H9 (cell line): ENCODE measurements around the gene WNT3A. TPM values are rescaled to one million over a fixed set of nuclear protein-coding genes. Genes with fewer than 3 reads are reported as not detected.

Experiments used
- DNase-seq: peaks from one replicate; pipeline ENCODE4 v3.0.0-alpha.2; 2017
- H2AFZ ChIP-seq: one replicate; pipeline ENCODE4 v1.6.1; 2013; ENCODE audit warnings: mild to moderate bottlenecking, low read length, control low read depth, moderate library complexity
- H2AK5ac ChIP-seq: 2 replicates; pipeline ENCODE4 v1.6.1; 2013; ENCODE audit warnings: low read length, control low read depth, mixed read lengths; ENCODE audit not compliant: insufficient read length
- H2BK120ac ChIP-seq: one replicate; pipeline ENCODE4 v1.6.1; 2013; ENCODE audit warnings: low read depth, mild to moderate bottlenecking, low read length, control low read depth, inconsistent platforms; ENCODE audit not compliant: poor library complexity, severe bottlenecking
- H2BK12ac ChIP-seq: 2 replicates; pipeline ENCODE4 v1.6.1; 2013; ENCODE audit warnings: low read length, control low read depth, mixed read lengths, low read depth; ENCODE audit not compliant: insufficient read length
- H2BK15ac ChIP-seq: 2 replicates; pipeline ENCODE4 v1.6.1; 2013; ENCODE audit warnings: low read depth, low read length, control low read depth
- H2BK20ac ChIP-seq: one replicate; pipeline ENCODE4 v1.6.1; 2013; ENCODE audit warnings: low read depth, mild to moderate bottlenecking, low read length, control low read depth, inconsistent platforms; ENCODE audit not compliant: poor library complexity, severe bottlenecking
- H2BK5ac ChIP-seq: 2 replicates; pipeline ENCODE4 v1.6.1; 2013; ENCODE audit warnings: low read length, control low read depth, mixed read lengths; ENCODE audit not compliant: insufficient read length
- H3K14ac ChIP-seq: 2 replicates; pipeline ENCODE4 v1.6.1; 2013; ENCODE audit warnings: low read length, control low read depth; ENCODE audit not compliant: insufficient read depth
- H3K18ac ChIP-seq: 2 replicates; pipeline ENCODE4 v1.6.1; 2013; ENCODE audit warnings: low read depth, mild to moderate bottlenecking, mixed read lengths, low read length, control low read depth; ENCODE audit not compliant: insufficient read length
- H3K23ac ChIP-seq: 2 replicates; pipeline ENCODE4 v1.6.1; 2013; ENCODE audit warnings: low read length, control low read depth, mixed read lengths, low read depth; ENCODE audit not compliant: insufficient read length
- H3K23me2 ChIP-seq: 2 replicates; pipeline ENCODE4 v1.6.1; 2013; ENCODE audit warnings: low read depth, mild to moderate bottlenecking, mixed read lengths, low read length, control low read depth; ENCODE audit not compliant: insufficient read length, poor library complexity, severe bottlenecking
- H3K27ac ChIP-seq: 2 replicates; pipeline ENCODE4 v1.5.1; 2013; ENCODE audit warnings: low read length, control low read depth, mixed read lengths, low read depth; ENCODE audit not compliant: insufficient read length
- H3K27me3 ChIP-seq: 2 replicates; pipeline ENCODE4 v1.6.1; 2013; ENCODE audit warnings: low read length, control low read depth, inconsistent platforms; ENCODE audit not compliant: insufficient read depth
- H3K4ac ChIP-seq: 2 replicates; pipeline ENCODE4 v1.6.1; 2013; ENCODE audit warnings: low read depth, mild to moderate bottlenecking, control low read depth, inconsistent platforms, low read length, moderate library complexity
- H3K4me1 ChIP-seq: 2 replicates; pipeline ENCODE4 v1.6.1; 2013; ENCODE audit warnings: low read length, control low read depth, inconsistent platforms; ENCODE audit not compliant: insufficient read depth
- H3K4me2 ChIP-seq: 2 replicates; pipeline ENCODE4 v1.6.1; 2013; ENCODE audit warnings: low read length, control low read depth, mixed read lengths; ENCODE audit not compliant: insufficient read length, insufficient read depth
- H3K56ac ChIP-seq: 2 replicates; pipeline ENCODE4 v1.6.1; 2013; ENCODE audit warnings: low read depth, mild to moderate bottlenecking, mixed read lengths, low read length, control low read depth; ENCODE audit not compliant: insufficient read length
- H3K79me1 ChIP-seq: 2 replicates; pipeline ENCODE4 v1.6.1; 2013; ENCODE audit warnings: low read depth, mild to moderate bottlenecking, moderate library complexity, low read length, control low read depth, inconsistent platforms; ENCODE audit not compliant: insufficient read depth, poor library complexity, severe bottlenecking
- H3K79me2 ChIP-seq: 2 replicates; pipeline ENCODE4 v1.6.1; 2013; ENCODE audit warnings: low read length, control low read depth, inconsistent platforms; ENCODE audit not compliant: insufficient read depth
- H3K9ac ChIP-seq: 2 replicates; pipeline ENCODE4 v1.6.1; 2013; ENCODE audit warnings: low read length, control low read depth, mixed read lengths; ENCODE audit not compliant: insufficient read length; ENCODE audit errors: extremely low read depth
- H3K9me3 ChIP-seq: one replicate; pipeline ENCODE4 v1.6.1; 2013; ENCODE audit warnings: low read depth, low read length, inconsistent platforms; ENCODE audit not compliant: control insufficient read depth
- H3T11ph ChIP-seq: one replicate; pipeline ENCODE4 v1.6.1; 2013; ENCODE audit warnings: mild to moderate bottlenecking, low read length, control low read depth, inconsistent platforms
- H4K20me1 ChIP-seq: one replicate; pipeline ENCODE4 v1.6.1; 2013; ENCODE audit not compliant: control insufficient read depth, insufficient read length, insufficient read depth
- H4K5ac ChIP-seq: 2 replicates; pipeline ENCODE4 v1.6.1; 2013; ENCODE audit warnings: low read depth, mild to moderate bottlenecking, mixed read lengths, low read length, control low read depth; ENCODE audit not compliant: insufficient read length
- H4K8ac ChIP-seq: replicated peaks from 2 replicates; pipeline ENCODE4 v1.6.1; 2013; ENCODE audit warnings: low read length, control low read depth, mixed read lengths, low read depth; ENCODE audit not compliant: insufficient read length
- H4K91ac ChIP-seq: 2 replicates; pipeline ENCODE4 v1.6.1; 2013; ENCODE audit warnings: low read depth, mild to moderate bottlenecking, moderate library complexity, mixed read lengths, low read length, control low read depth; ENCODE audit not compliant: insufficient read length
- H3K27ac Mint-ChIP-seq, 3 experiments: 2 replicates in 2 of 3; 3 replicates in 1 of 3; pipeline ENCODE4 v1.8.0; 2020 to 2021; ENCODE audit warnings: mixed read lengths in 3 of 3, mild to moderate bottlenecking in 1 of 3, moderate library complexity in 1 of 3
- H3K27me3 Mint-ChIP-seq: 2 replicates; pipeline ENCODE4 v1.8.0; 2021; ENCODE audit warnings: low read depth, mild to moderate bottlenecking, moderate library complexity, mixed read lengths
- H3K36me3 Mint-ChIP-seq, 3 experiments: 2 replicates in 2 of 3; 3 replicates in 1 of 3; pipeline ENCODE4 v1.8.0; 2020 to 2021; ENCODE audit warnings: low read depth in 3 of 3, mixed read lengths in 3 of 3; ENCODE audit not compliant: insufficient read depth in 1 of 3
- H3K4me1 Mint-ChIP-seq, 2 experiments: 2 replicates each; pipeline ENCODE4 v1.8.0; 2020; ENCODE audit warnings: mixed read lengths in 2 of 2
- H3K4me3 Mint-ChIP-seq, 2 experiments: 2 replicates in 1 of 2; 3 replicates in 1 of 2; pipeline ENCODE4 v1.8.0; 2020 to 2021; ENCODE audit warnings: mild to moderate bottlenecking in 2 of 2, mixed read lengths in 2 of 2, moderate library complexity in 1 of 2
- H3K9me3 Mint-ChIP-seq, 2 experiments: 2 replicates in 1 of 2; 3 replicates in 1 of 2; pipeline ENCODE4 v1.8.0; 2020; ENCODE audit warnings: mild to moderate bottlenecking in 2 of 2, mixed read lengths in 2 of 2, moderate library complexity in 1 of 2
- WGBS: extraction: QIAGEN DNeasy Blood & Tissue Kit; methylation state at CpG from one replicate; pipeline ENCODE4 v1.1.7; 2013; ENCODE audit warnings: missing lambda C conversion rate, low lambda C conversion rate, mixed read lengths; ENCODE audit not compliant: insufficient read length; ENCODE audit errors: extremely low coverage; 5-methylcytosine and 5-hydroxymethylcytosine counted together
- total RNA-seq: library from RNA; stranded (reverse); gene quantifications from 2 replicates; pipeline ENCODE4 v1.2.1, GENCODE V29; 2021
- TF ChIP-seq, protein P1 (sequence below): fragments of 200-600 bp; sonication (generic); conservative IDR thresholded peaks from 3 replicates; pipeline ENCODE4 v1.8.0; 2021; ENCODE audit warnings: antibody characterized with exemption, mild to moderate bottlenecking

The WNT3A gene
- total RNA-seq, 1 experiment from 2014 or later: 0.17 TPM

DNA sequence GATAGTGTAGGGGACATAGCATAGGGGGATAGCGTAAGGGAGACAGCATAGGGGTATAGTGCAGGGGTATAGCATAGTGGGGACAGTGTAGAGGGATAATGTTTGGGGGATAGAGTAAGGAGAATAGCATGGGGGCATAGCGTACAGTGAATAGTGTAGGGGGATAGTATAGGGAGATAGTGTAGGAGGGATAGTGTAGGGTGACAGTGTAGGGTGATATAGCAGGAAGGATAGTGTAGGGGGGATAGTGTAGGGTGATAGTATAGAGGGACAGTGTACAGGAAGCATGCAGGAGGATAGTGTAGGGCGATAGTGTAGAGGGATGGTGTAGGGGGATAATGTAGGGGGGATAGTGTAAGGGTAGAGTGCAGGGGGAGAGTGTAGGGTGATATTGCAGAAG, 64.1 kb downstream of the WNT3A start:
- H3K4ac ChIP-seq: no peak overlapping the region
- no peak overlapping the region for H4K8ac ChIP-seq
- peaks cover 0 to 12% of the 10 kb centered on the region in 2 experiments; a peak in 3 of 4 replicates for H3K4me1 Mint-ChIP-seq
- H3K14ac ChIP-seq: no peak overlapping the region
- no peaks in the 10 kb centered on the region for H3K79me1 ChIP-seq
- no peak overlapping the region for H2BK12ac ChIP-seq
- H3K4me1 ChIP-seq: no peaks in the 10 kb centered on the region
- no peak overlapping the region for H2AK5ac ChIP-seq
- H3K36me3 Mint-ChIP-seq: no peaks in the 10 kb centered on the region
- no peaks in the 10 kb centered on the region for H3K9me3 Mint-ChIP-seq
- H3K27me3 Mint-ChIP-seq: peaks cover 76% of the 10 kb centered on the region
- 100% methylated on average over 2 of the region's 3 CpGs for WGBS
- no peaks in the 10 kb centered on the region for H4K20me1 ChIP-seq
- no peaks in the 10 kb centered on the region for H3K23me2 ChIP-seq
- H3K23ac ChIP-seq: no peak overlapping the region
- no peak overlapping the region for H4K5ac ChIP-seq
- no peak overlapping the region for H2BK5ac ChIP-seq
- no peak overlapping the region for H3K4me2 ChIP-seq
- H3K27ac Mint-ChIP-seq: no peak overlapping the region; a peak in 1 of 7 replicates
- TF ChIP-seq, protein P1, sequence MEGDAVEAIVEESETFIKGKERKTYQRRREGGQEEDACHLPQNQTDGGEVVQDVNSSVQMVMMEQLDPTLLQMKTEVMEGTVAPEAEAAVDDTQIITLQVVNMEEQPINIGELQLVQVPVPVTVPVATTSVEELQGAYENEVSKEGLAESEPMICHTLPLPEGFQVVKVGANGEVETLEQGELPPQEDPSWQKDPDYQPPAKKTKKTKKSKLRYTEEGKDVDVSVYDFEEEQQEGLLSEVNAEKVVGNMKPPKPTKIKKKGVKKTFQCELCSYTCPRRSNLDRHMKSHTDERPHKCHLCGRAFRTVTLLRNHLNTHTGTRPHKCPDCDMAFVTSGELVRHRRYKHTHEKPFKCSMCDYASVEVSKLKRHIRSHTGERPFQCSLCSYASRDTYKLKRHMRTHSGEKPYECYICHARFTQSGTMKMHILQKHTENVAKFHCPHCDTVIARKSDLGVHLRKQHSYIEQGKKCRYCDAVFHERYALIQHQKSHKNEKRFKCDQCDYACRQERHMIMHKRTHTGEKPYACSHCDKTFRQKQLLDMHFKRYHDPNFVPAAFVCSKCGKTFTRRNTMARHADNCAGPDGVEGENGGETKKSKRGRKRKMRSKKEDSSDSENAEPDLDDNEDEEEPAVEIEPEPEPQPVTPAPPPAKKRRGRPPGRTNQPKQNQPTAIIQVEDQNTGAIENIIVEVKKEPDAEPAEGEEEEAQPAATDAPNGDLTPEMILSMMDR: no peak
- no peak overlapping the region for H2BK15ac ChIP-seq
- no peak overlapping the region for H3K56ac ChIP-seq
- H4K91ac ChIP-seq: no peak overlapping the region
- no peak overlapping the region for H3T11ph ChIP-seq
- H3K18ac ChIP-seq: no peak overlapping the region
- H2AFZ ChIP-seq: no peak overlapping the region
- H2BK20ac ChIP-seq: no peak overlapping the region
- no peak overlapping the region for H2BK120ac ChIP-seq
- no peak overlapping the region for H3K27ac ChIP-seq
- H3K27me3 ChIP-seq: peaks cover 72% of the 10 kb centered on the region; the same call in 1 of the 2 replicates
- no peak for DNase-seq
- H3K4me3 Mint-ChIP-seq: no peak overlapping the region
- no peaks in the 10 kb centered on the region for H3K9me3 ChIP-seq
- no peak overlapping the region for H3K9ac ChIP-seq
- H3K79me2 ChIP-seq: no peaks in the 10 kb centered on the region
